BJ (cell line): ENCODE measurements around the gene MRPS27. TPM values are rescaled to one million over a fixed set of nuclear protein-coding genes. Genes with fewer than 3 reads are reported as not detected.

ENCODE experiments used
- CTCF ChIA-PET: fragments of 350-600 bp; formaldehyde crosslinking; extraction: SDS; loops from one replicate; lab custom pipeline; 2021; ENCODE audit warnings: antibody characterized with exemption, inconsistent platforms; lab: Yijun Ruan, JAX
- POLR2A ChIA-PET: fragments of 300-600 bp; sonication (Branson Sonifier 250); formaldehyde crosslinking; extraction: SDS; loops from one replicate; lab custom pipeline; 2021; ENCODE audit warnings: antibody characterized with exemption; lab: Charles Lee
- DNase-seq: peaks from one replicate; pipeline ENCODE4 v3.0.0-alpha.2; 2011; ENCODE audit warnings: low read depth
- H3K27me3 ChIP-seq: 2 replicates; pipeline ENCODE4 v1.6.0; 2011; ENCODE audit warnings: low read length; ENCODE audit not compliant: control insufficient read depth, insufficient read depth
- H3K36me3 ChIP-seq: 2 replicates; pipeline ENCODE4 v1.5.1; 2011; ENCODE audit warnings: low read length; ENCODE audit not compliant: control insufficient read depth, insufficient read depth
- H3K4me3 ChIP-seq: 2 replicates; pipeline ENCODE4 v1.5.1; 2011; ENCODE audit warnings: low read depth, mild to moderate bottlenecking, control low read depth, low read length
- CTCF ChIP-seq: IDR thresholded peaks from 2 replicates; pipeline ENCODE4 v1.5.1; 2011; ENCODE audit warnings: low read depth, mild to moderate bottlenecking, control low read depth, inconsistent platforms, low read length, moderate library complexity; ENCODE audit not compliant: insufficient read depth
- polyA plus RNA-seq: library from polyadenylated mRNA; depleted of rRNA; stranded (reverse); fragments of >200 nt; gene quantifications from 2 replicates; pipeline ENCODE4 v1.2.3, GENCODE V29; 2011

The MRPS27 gene
- polyA plus RNA-seq, 1 experiment, result 52.6 TPM

- no peak for DNase-seq
- H3K27me3 ChIP-seq, result no peaks in the 10 kb centered on the region
- peaks cover 2% of the 10 kb centered on the region for H3K36me3 ChIP-seq
- no peak for TF ChIP-seq CTCF
- ChIA-PET CTCF (interaction anchor here (1.2 to 1.3 kb wide), 2 partner anchors 12 to 16 kb away, joined by 4 read pairs; no protein-coding TSS in a partner anchor), POLR2A (no interaction called here)
- no peak overlapping the region for H3K4me3 ChIP-seq
These were observed 91.1 kb downstream of the MRPS27 start for GRCh38 chr5:72228960-72229359.

DNA sequence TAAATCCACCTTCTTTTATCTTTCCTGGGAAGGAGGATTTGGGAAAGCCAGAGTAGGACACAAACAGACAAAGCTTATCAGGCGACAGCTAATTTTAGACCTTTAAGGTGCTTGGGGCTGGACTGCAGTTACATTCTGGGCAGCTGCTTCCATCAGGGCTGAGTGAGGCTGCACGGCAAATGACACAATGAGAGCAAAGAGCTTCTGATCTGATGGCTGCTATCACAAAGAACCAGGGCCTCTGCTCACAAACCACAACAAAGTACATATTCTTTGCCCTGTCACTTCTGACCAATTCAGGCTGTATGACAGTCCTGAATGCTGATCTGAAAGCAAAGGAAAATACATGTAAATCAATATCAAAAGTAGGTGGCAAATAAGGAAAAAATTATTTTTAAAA, 93.1 kb downstream of the MRPS27 start:
- TF ChIP-seq CTCF, result no peak
- Histone ChIP-seq H3K27me3 (no peaks in the 10 kb centered on the region), H3K36me3 (peaks cover 2% of the 10 kb centered on the region), H3K4me3 (no peak overlapping the region)
- no peak for DNase-seq
- ChIA-PET POLR2A (no interaction called here), CTCF (no interaction called here)

DNA sequence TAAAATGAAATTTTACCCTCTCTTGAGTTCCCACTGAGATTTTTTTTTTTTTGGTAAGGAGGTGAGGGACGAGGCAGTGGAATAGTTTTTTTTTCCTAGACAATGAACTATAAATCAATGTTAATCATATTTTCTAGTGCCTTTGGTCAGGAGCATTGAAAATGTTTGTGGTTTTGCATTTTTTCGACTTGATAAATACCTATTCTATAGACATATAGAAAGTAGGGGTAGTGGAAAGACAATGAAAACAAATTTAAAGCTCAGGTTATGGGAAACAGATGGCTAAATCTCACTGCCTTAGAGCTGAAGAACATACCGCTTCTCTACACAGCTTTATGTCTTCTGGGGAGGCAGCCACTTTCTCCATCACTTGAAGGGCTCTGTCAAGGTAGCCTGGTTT, 94.3 kb downstream of the MRPS27 start:
- Histone ChIP-seq H3K27me3 (no peaks in the 10 kb centered on the region), H3K4me3 (no peak overlapping the region), H3K36me3 (peaks cover 3% of the 10 kb centered on the region)
- ChIA-PET CTCF (interaction anchor here (0.8 kb wide), 1 partner anchor 12 kb away, joined by 5 read pairs; no protein-coding TSS in a partner anchor), POLR2A (no interaction called here)
- no peak for TF ChIP-seq CTCF
- DNase-seq, result no peak

- Histone ChIP-seq H3K4me3 (no peak overlapping the region), H3K27me3 (no peaks in the 10 kb centered on the region), H3K36me3 (peaks cover 7% of the 10 kb centered on the region)
- CTCF ChIA-PET, result interaction anchor here (0.7 to 0.8 kb wide), 2 partner anchors 11 to 19 kb away, joined by 3 to 5 read pairs; no protein-coding TSS in a partner anchor
- POLR2A ChIA-PET, result no interaction called here
- no peak for DNase-seq
- no peak for TF ChIP-seq CTCF
These were observed 95.0 kb downstream of the MRPS27 start for GRCh38 chr5:72224946-72225463.

DNA sequence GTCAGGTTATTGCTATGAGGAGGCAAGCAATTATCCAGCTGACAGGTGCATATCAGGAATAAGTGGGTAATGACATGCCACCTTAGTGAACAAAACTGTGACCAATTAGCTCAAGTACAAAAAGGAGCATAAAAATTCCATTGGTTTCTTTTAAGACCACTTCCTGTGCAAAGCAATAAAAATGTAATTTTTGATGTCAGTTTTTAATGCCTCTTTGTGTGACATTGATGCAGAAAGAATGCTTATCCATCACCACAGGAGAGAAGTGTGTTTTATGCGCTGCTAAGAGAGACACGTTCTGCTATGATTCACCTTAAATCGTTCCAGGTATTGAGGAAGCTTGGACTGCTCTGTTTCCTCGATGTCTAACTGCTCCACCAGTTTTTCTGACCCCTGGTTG, 96.7 kb downstream of the MRPS27 start:
- peaks cover 11% of the 10 kb centered on the region for H3K36me3 ChIP-seq
- H3K27me3 ChIP-seq, result no peaks in the 10 kb centered on the region
- no peak for TF ChIP-seq CTCF
- ChIA-PET CTCF (interaction anchor here (1.1 kb wide), 1 partner anchor 82 kb away, joined by 4 read pairs; no protein-coding TSS in a partner anchor), POLR2A (no interaction called here)
- no peak overlapping the region for H3K4me3 ChIP-seq
- no peak for DNase-seq
